Activated CD8-positive, alpha-beta T cell treated with anti-CD3 and anti-CD28 coated beads for 36 hours (primary cell): Measurements from ENCODE around the gene P2RY4. TPM values are rescaled to one million over a fixed set of nuclear protein-coding genes. Genes with fewer than 3 reads are reported as not detected.
"Not testable (repeated sequence)": the region's sequence is repeated elsewhere in the genome, so short reads cannot be mapped to it uniquely, and the experiment has no call there.

Source experiments
- ATAC-seq: fragments of 200-7000 bp; cut with Tn5 transposase; one replicate; pipeline ENCODE4 v1.10.0; 2021; ENCODE audit warnings: mild to moderate bottlenecking, moderate library complexity
- CTCF ChIA-PET: fragments of 350-600 bp; sonication (Branson Sonifier 250); formaldehyde crosslinking; loops from one replicate; lab custom pipeline; 2021; ENCODE audit warnings: antibody characterized with exemption; lab: Charles Lee
- POLR2A ChIA-PET: fragments of 350-600 bp; sonication (Branson Sonifier 250); formaldehyde crosslinking; loops from one replicate; lab custom pipeline; 2021; ENCODE audit warnings: antibody characterized with exemption; lab: Charles Lee
- DNase-seq: peaks from one replicate; pipeline ENCODE4 v3.0.0-alpha.2; 2020
- H3K27ac Mint-ChIP-seq: one replicate; pipeline ENCODE4 v1.8.0; 2021; ENCODE audit warnings: mild to moderate bottlenecking, mixed read lengths
- H3K27me3 Mint-ChIP-seq: one replicate; pipeline ENCODE4 v1.8.0; 2021; ENCODE audit warnings: mixed read lengths
- H3K36me3 Mint-ChIP-seq: one replicate; pipeline ENCODE4 v1.8.0; 2021; ENCODE audit warnings: low read depth, mixed read lengths
- H3K4me1 Mint-ChIP-seq: one replicate; pipeline ENCODE4 v1.8.0; 2021; ENCODE audit warnings: low read depth, mixed read lengths
- H3K4me3 Mint-ChIP-seq: one replicate; pipeline ENCODE4 v1.8.0; 2021; ENCODE audit warnings: mild to moderate bottlenecking, moderate library complexity, mixed read lengths
- H3K9me3 Mint-ChIP-seq: one replicate; pipeline ENCODE4 v1.8.0; 2021; ENCODE audit warnings: mixed read lengths
- CTCF ChIP-seq: fragments of 200-600 bp; IDR thresholded peaks from one replicate; pipeline ENCODE4 v1.8.0; 2022; ENCODE audit warnings: antibody characterized with exemption, mild to moderate bottlenecking
- intact Hi-C: fragments of 100-400 bp; cut with micrococcal nuclease; formaldehyde crosslinking; loops from one replicate; pipeline ENCODE4 v1.10.0; 2022
- total RNA-seq, 2 experiments: library from RNA; stranded (reverse); gene quantifications; one replicate each; pipeline ENCODE4 v1.2.3, GENCODE V29; 2021

P2RY4 gene
- total RNA-seq, 2 experiments from 2014 or later = 0.27 TPM; not detected in 1

- DNase-seq (no peak), ATAC-seq (no peak)
- intact Hi-C loops = no loop called here
- no peaks in the 10 kb centered on the region for H3K9me3 Mint-ChIP-seq
- ChIA-PET CTCF (interaction anchor here (0.7 to 1.4 kb wide), 3 partner anchors 145 to 364 kb away, joined by 3 read pairs; no protein-coding TSS in a partner anchor), POLR2A (interaction anchor here (0.9 to 1.4 kb wide), 2 partner anchors 145 to 156 kb away, joined by 3 read pairs; partner anchors contain the start of gene IGBP1)
- H3K4me3 Mint-ChIP-seq = peak overlapping the region; percentile 90
- H3K36me3 Mint-ChIP-seq = peaks cover 10% of the 10 kb centered on the region
- TF ChIP-seq CTCF = no peak
- no peaks in the 10 kb centered on the region for H3K27me3 Mint-ChIP-seq
- H3K27ac Mint-ChIP-seq = peak overlapping the region; percentile 85
- H3K4me1 Mint-ChIP-seq = peaks cover 9% of the 10 kb centered on the region
Measured at GRCh38 chrX:70289168-70289792, 29.3 kb upstream of the P2RY4 start.

- H3K36me3 Mint-ChIP-seq = peaks cover 17% of the 10 kb centered on the region
- DNase-seq (no peak), ATAC-seq (no peak)
- H3K9me3 Mint-ChIP-seq = no peaks in the 10 kb centered on the region
- ChIA-PET CTCF (no interaction called here), POLR2A (no interaction called here)
- TF ChIP-seq CTCF = no peak
- no peaks in the 10 kb centered on the region for H3K27me3 Mint-ChIP-seq
- no peak within 1 kb of the TSS for H3K27ac Mint-ChIP-seq
- H3K4me3 Mint-ChIP-seq = no peak within 1 kb of the TSS
- H3K4me1 Mint-ChIP-seq = no peaks in the 10 kb centered on the region
- intact Hi-C loops = no loop called here
Measured at GRCh38 chrX:70281951-70282350, 21.9 kb upstream of the P2RY4 start, which contains the start of gene RAB41. RAB41 (plus strand) TSS chrX:70282172; CDS start chrX:70282218, 46 bp downstream.

GRCh38 chrX:70280573-70280972 is 20.6 kb upstream of the P2RY4 start:
- no peak for ATAC-seq
- Mint-ChIP-seq H3K9me3 (no peaks in the 10 kb centered on the region), H3K27me3 (no peaks in the 10 kb centered on the region), H3K4me3 (no peak overlapping the region), H3K4me1 (no peaks in the 10 kb centered on the region), H3K36me3 (peaks cover 14% of the 10 kb centered on the region), H3K27ac (no peak overlapping the region)
- POLR2A ChIA-PET = no interaction called here
- no peak for DNase-seq
- intact Hi-C loops = no loop called here
- no peak for TF ChIP-seq CTCF
- CTCF ChIA-PET = no interaction called here

- CTCF ChIA-PET = no interaction called here
- intact Hi-C loops = no loop called here
- H3K9me3 Mint-ChIP-seq = no peaks in the 10 kb centered on the region
- H3K4me1 Mint-ChIP-seq = no peaks in the 10 kb centered on the region
- no peak for TF ChIP-seq CTCF
- no peak for ATAC-seq
- POLR2A ChIA-PET = no interaction called here
- peaks cover 11% of the 10 kb centered on the region for H3K36me3 Mint-ChIP-seq
- no peaks in the 10 kb centered on the region for H3K27me3 Mint-ChIP-seq
- no peak for DNase-seq
- no peak overlapping the region for H3K4me3 Mint-ChIP-seq
- H3K27ac Mint-ChIP-seq = no peak overlapping the region
Measured at GRCh38 chrX:70279081-70279480, 19.1 kb upstream of the P2RY4 start.

- H3K4me3 Mint-ChIP-seq, H3K27ac Mint-ChIP-seq, CTCF ChIA-PET, H3K9me3 Mint-ChIP-seq, ATAC-seq, DNase-seq, H3K4me1 Mint-ChIP-seq, H3K27me3 Mint-ChIP-seq, H3K36me3 Mint-ChIP-seq, POLR2A ChIA-PET, intact Hi-C loops: not testable (repeated sequence)
Measured at GRCh38 chrX:70274029-70274428, 14.0 kb upstream of the P2RY4 start.
